WTC11 (cell line): ENCODE measurements around the gene PRR18.

ENCODE experiments used
- ATF6 ChIP-seq: sonication (generic); formaldehyde crosslinking; IDR thresholded peaks from 2 replicates; pipeline ENCODE4 v1.8.1; 2023; ENCODE audit warnings: mild to moderate bottlenecking, missing genetic modification reagents
- CBFB ChIP-seq: sonication (generic); formaldehyde crosslinking; IDR thresholded peaks from 2 replicates; pipeline ENCODE4 v1.8.1; 2022; ENCODE audit warnings: mild to moderate bottlenecking, low read depth, missing genetic modification reagents
- CREB1 ChIP-seq: sonication (generic); formaldehyde crosslinking; IDR thresholded peaks from 2 replicates; pipeline ENCODE4 v1.8.0; 2023; ENCODE audit warnings: mild to moderate bottlenecking, missing genetic modification reagents
- CTCF ChIP-seq: fragments of 200-600 bp; IDR thresholded peaks from 2 replicates; pipeline ENCODE4 v1.8.0; 2022; ENCODE audit warnings: antibody characterized with exemption
- E2F5 ChIP-seq: sonication (generic); formaldehyde crosslinking; IDR thresholded peaks from 2 replicates; pipeline ENCODE4 v1.8.1; 2022; ENCODE audit warnings: mild to moderate bottlenecking, moderate library complexity, missing genetic modification reagents
- ELF4 ChIP-seq: sonication (generic); formaldehyde crosslinking; IDR thresholded peaks from 2 replicates; pipeline ENCODE4 v1.8.1; 2022; ENCODE audit warnings: low read depth, mild to moderate bottlenecking, moderate library complexity, missing genetic modification reagents
- MAX ChIP-seq: sonication (generic); formaldehyde crosslinking; IDR thresholded peaks from 2 replicates; pipeline ENCODE4 v1.8.0; 2022; ENCODE audit warnings: mild to moderate bottlenecking, missing genetic modification reagents
- NFYB ChIP-seq: sonication (generic); formaldehyde crosslinking; conservative IDR thresholded peaks from 2 replicates; pipeline ENCODE4 v1.8.0; 2022; ENCODE audit warnings: low read depth, missing genetic modification reagents
- TP53 ChIP-seq: sonication (generic); formaldehyde crosslinking; IDR thresholded peaks from 2 replicates; pipeline ENCODE4 v1.8.1; 2023; ENCODE audit warnings: mild to moderate bottlenecking, missing genetic modification reagents

- TF ChIP-seq TP53 (CRISPR knock-in tag) (no peak), CTCF (no peak), CBFB (CRISPR knock-in tag) (no peak), CREB1 (CRISPR knock-in tag) (no peak), ATF6 (CRISPR knock-in tag) (no peak), E2F5 (CRISPR knock-in tag) (no peak), ELF4 (CRISPR knock-in tag) (no peak), MAX (CRISPR knock-in tag) (no peak), NFYB (no peak)
Measured at GRCh38 chr6:166344240-166344639, 36.0 kb upstream of the PRR18 start.
